PC-9 (cell line): ENCODE data around the gene PAQR6. TPM values are rescaled to one million over a fixed set of nuclear protein-coding genes. Genes with fewer than 3 reads are reported as not detected.
A peak's percentile ranks its signal among the peaks of the same experiment; 100 is the strongest.

Experiments used
- Bru-seq: library from RNA; stranded (reverse); fragments of 400-500 nt; gene quantifications from one replicate; lab custom pipeline; 2021; lab: Mats Ljungman, UMichigan
- BruChase-seq, 2 experiments: library from RNA; stranded (reverse); fragments of 400-500 nt; gene quantifications; one replicate each; lab custom pipeline; 2021; lab: Mats Ljungman, UMichigan
- BruUV-seq: library from RNA; stranded (reverse); fragments of 400-500 nt; replicated peaks from 2 replicates; lab custom pipeline; 2021; lab: Mats Ljungman, UMichigan
- CTCF ChIA-PET: fragments of 300-600 bp; sonication (Branson Sonifier 250); formaldehyde crosslinking; loops from one replicate; lab custom pipeline; 2022; ENCODE audit warnings: antibody characterized with exemption; lab: Charles Lee
- POLR2A ChIA-PET: fragments of 300-600 bp; sonication (Branson Sonifier 250); formaldehyde crosslinking; loops from one replicate; lab custom pipeline; 2022; ENCODE audit warnings: antibody characterized with exemption; ENCODE audit not compliant: unreplicated experiment; lab: Charles Lee
- DNase-seq, 2 experiments: peaks; one replicate each; pipeline versions ENCODE4 v3.0.0 to v3.0.0-alpha.2; 2015 to 2022; ENCODE audit warnings: mixed read lengths in 1 of 2
- H2AFZ ChIP-seq: fragments of 200-600 bp; sonication (generic); 2 replicates; pipeline ENCODE4 v1.8.1; 2017; ENCODE audit warnings: antibody characterized with exemption
- H3F3A ChIP-seq: fragments of 200-600 bp; sonication (generic); 2 replicates; pipeline ENCODE4 v1.8.1; 2017; ENCODE audit warnings: antibody characterized with exemption, mild to moderate bottlenecking, low read depth; ENCODE audit not compliant: insufficient read depth
- H3K27ac ChIP-seq: fragments of 200-600 bp; sonication (generic); 2 replicates; pipeline ENCODE4 v1.6.1; 2016; ENCODE audit warnings: mixed run types
- H3K27me3 ChIP-seq: fragments of 200-600 bp; sonication (generic); 2 replicates; pipeline ENCODE4 v1.6.1; 2016; ENCODE audit warnings: low read depth, mixed run types; ENCODE audit not compliant: insufficient read depth
- H3K36me3 ChIP-seq: fragments of 200-600 bp; sonication (generic); 2 replicates; pipeline ENCODE4 v1.6.1; 2016; ENCODE audit warnings: low read depth, mixed run types
- H3K4me1 ChIP-seq: fragments of 200-600 bp; sonication (generic); replicated peaks from 2 replicates; pipeline ENCODE4 v1.6.1; 2016; ENCODE audit warnings: mixed run types; ENCODE audit not compliant: insufficient read depth
- H3K4me2 ChIP-seq: fragments of 200-600 bp; sonication (generic); 2 replicates; pipeline ENCODE4 v1.6.1; 2017; ENCODE audit warnings: mixed run types
- H3K4me3 ChIP-seq: fragments of 200-600 bp; sonication (generic); 2 replicates; pipeline ENCODE4 v1.6.1; 2016; ENCODE audit warnings: mixed run types
- H3K79me2 ChIP-seq: fragments of 200-600 bp; sonication (generic); 2 replicates; pipeline ENCODE4 v1.6.1; 2017; ENCODE audit warnings: low read depth, mixed run types
- H3K9me2 ChIP-seq: fragments of 200-600 bp; sonication (generic); 2 replicates; pipeline ENCODE4 v1.8.1; 2017; ENCODE audit warnings: mild to moderate bottlenecking; ENCODE audit not compliant: insufficient read depth
- H3K9me3 ChIP-seq: fragments of 200-600 bp; sonication (generic); 2 replicates; pipeline ENCODE4 v1.8.1; 2016; ENCODE audit warnings: low read depth; ENCODE audit not compliant: insufficient read depth
- H4K20me1 ChIP-seq: fragments of 200-600 bp; sonication (generic); 2 replicates; pipeline ENCODE4 v1.8.1; 2017; ENCODE audit not compliant: insufficient read depth
- EZH2 ChIP-seq: fragments of 200-600 bp; sonication (generic); IDR thresholded peaks from 2 replicates; pipeline ENCODE4 v1.8.0; 2017; ENCODE audit warnings: antibody characterized with exemption, low read depth
- intact Hi-C: fragments of 100-400 bp; cut with micrococcal nuclease; formaldehyde crosslinking; loops from one replicate; pipeline ENCODE4 v1.10.0; 2022; ENCODE audit not compliant: unreplicated experiment
- long read RNA-seq: library from polyadenylated mRNA; stranded (forward); transcript quantifications from one replicate; pipeline ENCODE4 v2.0.0, GENCODE V29; 2022
- total RNA-seq: library from RNA; stranded (reverse); gene quantifications from 2 replicates; pipeline ENCODE4 v1.2.3, GENCODE V29; 2021
- TF ChIP-seq, protein P1 (sequence below): fragments of 200-600 bp; sonication (generic); conservative IDR thresholded peaks from 2 replicates; pipeline ENCODE4 v1.6.1; 2017; ENCODE audit warnings: mixed run types, antibody characterized with exemption, mild to moderate bottlenecking, moderate library complexity

The PAQR6 gene, protein sequence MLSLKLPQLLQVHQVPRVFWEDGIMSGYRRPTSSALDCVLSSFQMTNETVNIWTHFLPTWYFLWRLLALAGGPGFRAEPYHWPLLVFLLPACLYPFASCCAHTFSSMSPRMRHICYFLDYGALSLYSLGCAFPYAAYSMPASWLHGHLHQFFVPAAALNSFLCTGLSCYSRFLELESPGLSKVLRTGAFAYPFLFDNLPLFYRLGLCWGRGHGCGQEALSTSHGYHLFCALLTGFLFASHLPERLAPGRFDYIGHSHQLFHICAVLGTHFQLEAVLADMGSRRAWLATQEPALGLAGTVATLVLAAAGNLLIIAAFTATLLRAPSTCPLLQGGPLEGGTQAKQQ
- total RNA-seq, result 12.3 and 14.1 TPM in 2 replicates
- percentile 57 among the genes with signal in this experiment for Bru-seq, nascent RNA
- percentile 79 among the genes with signal in this experiment for BruChase-seq, experiment 1, labeled RNA remaining after a 2-hour chase
- BruChase-seq, experiment 2, labeled RNA remaining after a 6-hour chase, result percentile 82 among the genes with signal in this experiment
- long read RNA-seq, partial matches to known transcripts, result 1 of 4 reads
- long read RNA-seq, other reads (novel, unspliced or antisense), result 3 of 4 reads

DNA sequence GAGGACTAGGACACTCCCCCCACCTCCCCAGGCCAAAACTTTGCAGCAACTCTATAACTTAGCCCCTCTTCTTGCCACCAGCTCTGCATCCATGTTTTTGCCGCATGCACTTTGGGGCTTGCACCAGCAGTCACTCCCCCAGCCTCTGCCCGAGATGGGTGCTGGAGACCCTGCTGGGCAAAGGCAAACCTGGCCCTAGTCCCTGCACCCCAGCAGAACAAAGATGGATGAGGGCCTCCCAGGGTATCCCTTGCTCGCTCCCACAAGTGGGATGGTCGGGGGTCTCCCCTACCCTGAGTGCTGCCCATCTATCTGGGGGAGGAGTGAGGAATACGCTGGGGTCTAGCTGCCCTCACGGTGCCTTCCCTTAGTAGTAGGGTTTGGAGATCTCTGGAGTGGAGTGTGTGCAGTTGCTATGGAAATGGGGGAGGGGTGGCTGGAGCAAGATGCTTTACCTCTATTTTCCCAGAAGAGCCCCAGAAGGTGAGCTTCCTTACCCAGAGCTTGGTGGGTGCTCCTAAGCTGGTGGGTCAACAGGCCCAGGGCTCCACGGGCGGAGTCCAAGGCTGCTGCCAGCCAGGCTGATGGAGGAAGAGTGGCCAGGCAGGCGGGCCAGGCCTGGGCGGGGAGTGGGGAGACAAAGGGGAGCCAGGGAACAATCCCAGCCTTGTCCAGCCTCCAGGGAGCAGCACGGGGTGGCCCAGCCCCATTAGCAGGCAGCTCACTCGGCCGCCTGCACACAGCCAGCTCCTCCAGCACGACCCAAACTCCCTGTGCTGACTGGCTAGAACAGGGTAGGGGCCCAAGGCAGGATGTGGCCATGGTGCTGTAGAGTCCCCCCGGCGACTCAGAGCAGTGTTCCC is at the start of gene PAQR6:
PAQR6 (minus strand) TSS at position 597 of the 863 bp plus-strand sequence. CDS start 1,325 bp downstream, outside the sequence.
- H3K9me2 ChIP-seq, result no peaks in the 10 kb centered on the region
- H3K36me3 ChIP-seq, result peaks cover 12% of the 10 kb centered on the region; the same call in 1 of the 2 replicates
- BruUV-seq, result no TSS peak
- H3K4me2 ChIP-seq, result no peak within 1 kb of the TSS
- H3F3A ChIP-seq, result peaks cover 21% of the 10 kb centered on the region; the same call in 1 of the 2 replicates
- no peak for TF ChIP-seq EZH2
- TF ChIP-seq, protein P1, sequence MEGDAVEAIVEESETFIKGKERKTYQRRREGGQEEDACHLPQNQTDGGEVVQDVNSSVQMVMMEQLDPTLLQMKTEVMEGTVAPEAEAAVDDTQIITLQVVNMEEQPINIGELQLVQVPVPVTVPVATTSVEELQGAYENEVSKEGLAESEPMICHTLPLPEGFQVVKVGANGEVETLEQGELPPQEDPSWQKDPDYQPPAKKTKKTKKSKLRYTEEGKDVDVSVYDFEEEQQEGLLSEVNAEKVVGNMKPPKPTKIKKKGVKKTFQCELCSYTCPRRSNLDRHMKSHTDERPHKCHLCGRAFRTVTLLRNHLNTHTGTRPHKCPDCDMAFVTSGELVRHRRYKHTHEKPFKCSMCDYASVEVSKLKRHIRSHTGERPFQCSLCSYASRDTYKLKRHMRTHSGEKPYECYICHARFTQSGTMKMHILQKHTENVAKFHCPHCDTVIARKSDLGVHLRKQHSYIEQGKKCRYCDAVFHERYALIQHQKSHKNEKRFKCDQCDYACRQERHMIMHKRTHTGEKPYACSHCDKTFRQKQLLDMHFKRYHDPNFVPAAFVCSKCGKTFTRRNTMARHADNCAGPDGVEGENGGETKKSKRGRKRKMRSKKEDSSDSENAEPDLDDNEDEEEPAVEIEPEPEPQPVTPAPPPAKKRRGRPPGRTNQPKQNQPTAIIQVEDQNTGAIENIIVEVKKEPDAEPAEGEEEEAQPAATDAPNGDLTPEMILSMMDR, result no peak
- no peaks in the 10 kb centered on the region for H3K4me1 ChIP-seq
- no peak within 1 kb of the TSS for H3K4me3 ChIP-seq
- CTCF ChIA-PET, result no interaction called here
- no peaks in the 10 kb centered on the region; the same call in 1 of the 2 replicates for H4K20me1 ChIP-seq
- POLR2A ChIA-PET, result interaction anchor here (0.6 kb wide), 1 partner anchor 54 kb away, joined by 3 read pairs; no protein-coding TSS in a partner anchor
- no peak within 1 kb of the TSS for H3K27ac ChIP-seq
- no peaks in the 10 kb centered on the region for H3K27me3 ChIP-seq
- intact Hi-C loops, result no loop called here
- no peak within 1 kb of the TSS for H2AFZ ChIP-seq
- H3K79me2 ChIP-seq, result no peaks in the 10 kb centered on the region
- no peak for DNase-seq
- H3K9me3 ChIP-seq, result no peaks in the 10 kb centered on the region

DNA sequence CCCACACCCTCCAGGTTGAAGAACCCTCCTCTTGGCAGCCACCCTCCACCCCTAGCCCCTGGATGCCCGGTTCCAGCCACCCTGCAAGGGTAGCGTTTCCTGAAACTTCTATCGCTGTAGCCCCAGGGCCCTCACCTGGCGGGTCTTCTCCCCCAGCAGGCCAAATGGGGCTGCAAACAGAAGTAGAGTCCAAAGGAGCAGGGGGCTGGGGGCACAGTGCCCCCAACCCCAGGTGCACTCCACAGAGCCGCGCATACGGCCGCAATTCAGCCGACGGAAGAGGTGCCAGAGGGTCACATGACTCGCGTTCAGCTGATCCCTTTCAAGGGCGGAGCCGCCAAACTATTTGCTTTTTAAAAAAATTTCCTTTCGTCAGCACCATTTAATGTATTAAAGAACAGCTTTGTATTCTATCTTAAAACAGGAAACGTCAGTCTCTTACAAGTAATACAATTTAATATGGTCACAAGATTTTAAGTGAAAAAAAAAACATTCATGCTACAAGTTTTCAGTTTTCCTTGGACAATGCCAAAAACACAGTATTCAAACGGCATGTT is 47.6 kb upstream of the PAQR6 start, which contains the start of gene GLMP:
GLMP (minus strand) TSS at position 289 of the 557 bp plus-strand sequence; CDS start at position 255, 34 bp downstream.
- Histone ChIP-seq H4K20me1 (no peaks in the 10 kb centered on the region), H3K9me2 (no peaks in the 10 kb centered on the region), H3K9me3 (no peaks in the 10 kb centered on the region), H3K27me3 (no peaks in the 10 kb centered on the region), H3K4me2 (peak within 1 kb of the TSS; percentile 96), H3K4me3 (peak within 1 kb of the TSS; percentile 80), H3K79me2 (no peaks in the 10 kb centered on the region), H3K36me3 (no peaks in the 10 kb centered on the region), H3K4me1 (peaks cover 8% of the 10 kb centered on the region; the same call in 1 of the 2 replicates), H2AFZ (peak within 1 kb of the TSS; percentile 95), H3K27ac (no peak within 1 kb of the TSS), H3F3A (peaks cover 15% of the 10 kb centered on the region; the same call in 1 of the 2 replicates)
- TF ChIP-seq, protein P1, result no peak
- TF ChIP-seq EZH2, result no peak
- ChIA-PET CTCF (interaction anchor here (0.6 kb wide), 1 partner anchor 63 kb away, joined by 3 read pairs; no protein-coding TSS in a partner anchor), POLR2A (interaction anchor here (0.6 kb wide), 2 partner anchors 11 to 32 kb away, joined by 3 read pairs; partner anchors contain the start of gene TMEM79)
- no TSS peak for BruUV-seq
- DNase-seq, result peak in 1 of 2 experiments; percentile 40
- intact Hi-C loops, result no loop called here
